Mucosa of gallbladder (tissue), 1 donor: ENCODE results near the gene REEP2. TPM values are rescaled to one million over a fixed set of nuclear protein-coding genes. Genes with fewer than 3 reads are reported as not detected.
"Not testable (repeated sequence)": the region's sequence is repeated elsewhere in the genome, so short reads cannot be mapped to it uniquely, and the experiment has no call there.

Source experiments
- DNase-seq: peaks from one replicate; pipeline ENCODE4 v3.0.0-alpha.2; 2020; ENCODE audit warnings: low spot score
- total RNA-seq: library from RNA; stranded (reverse); gene quantifications from one replicate; pipeline ENCODE4 v1.2.1, GENCODE V29; 2021
- donor health status: DM: no; HTN: no; CAD: no.

The REEP2 gene
- total RNA-seq, 1 donor from 2014 or later = 7.6 TPM

DNA sequence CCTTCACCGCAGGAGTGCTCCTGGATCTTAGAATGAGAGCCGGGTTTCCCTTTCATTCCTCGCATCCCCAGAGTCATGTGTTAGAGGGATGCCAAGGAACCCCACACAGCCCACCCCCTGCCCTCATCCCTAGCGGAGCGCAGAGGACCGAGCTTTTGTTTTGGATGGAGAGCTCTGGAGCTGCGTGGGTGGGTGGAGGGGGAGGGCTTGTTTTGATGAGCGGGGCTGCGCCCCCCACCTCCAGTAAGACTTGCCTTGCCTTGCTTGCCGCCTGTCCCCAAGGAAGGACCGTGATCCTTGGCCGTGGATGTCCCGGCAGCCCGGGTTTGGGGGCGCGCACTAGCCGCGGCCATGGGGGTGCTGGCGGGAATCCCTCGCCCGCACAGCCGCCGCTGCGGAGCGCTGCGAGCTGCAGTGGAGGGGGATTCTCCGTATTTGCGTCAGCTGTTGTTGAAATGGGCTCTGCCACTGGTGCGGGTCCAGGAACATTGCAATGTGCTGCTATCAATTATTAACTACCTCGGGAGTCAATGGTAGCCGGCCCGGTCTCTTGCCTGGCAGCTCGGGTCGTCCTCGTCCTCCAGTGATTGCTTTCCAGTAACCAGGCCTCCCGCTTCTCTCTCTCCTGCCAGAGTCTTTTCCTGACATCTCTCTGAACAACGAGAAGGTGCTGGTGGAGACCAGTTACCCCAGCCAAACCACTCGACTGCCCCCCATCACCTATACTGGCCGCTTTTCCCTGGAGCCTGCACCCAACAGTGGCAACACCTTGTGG is 27.5 kb downstream of the REEP2 start:
- DNase-seq = no peak

- DNase-seq = no peak
These were observed 28.2 kb downstream of the REEP2 start for GRCh38 chr5:138466900-138467710.

DNA sequence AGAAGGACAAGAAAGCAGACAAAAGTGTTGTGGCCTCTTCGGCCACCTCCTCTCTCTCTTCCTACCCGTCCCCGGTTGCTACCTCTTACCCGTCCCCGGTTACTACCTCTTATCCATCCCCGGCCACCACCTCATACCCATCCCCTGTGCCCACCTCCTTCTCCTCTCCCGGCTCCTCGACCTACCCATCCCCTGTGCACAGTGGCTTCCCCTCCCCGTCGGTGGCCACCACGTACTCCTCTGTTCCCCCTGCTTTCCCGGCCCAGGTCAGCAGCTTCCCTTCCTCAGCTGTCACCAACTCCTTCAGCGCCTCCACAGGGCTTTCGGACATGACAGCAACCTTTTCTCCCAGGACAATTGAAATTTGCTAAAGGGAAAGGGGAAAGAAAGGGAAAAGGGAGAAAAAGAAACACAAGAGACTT is 28.9 kb downstream of the REEP2 start:
- no peak for DNase-seq

DNA sequence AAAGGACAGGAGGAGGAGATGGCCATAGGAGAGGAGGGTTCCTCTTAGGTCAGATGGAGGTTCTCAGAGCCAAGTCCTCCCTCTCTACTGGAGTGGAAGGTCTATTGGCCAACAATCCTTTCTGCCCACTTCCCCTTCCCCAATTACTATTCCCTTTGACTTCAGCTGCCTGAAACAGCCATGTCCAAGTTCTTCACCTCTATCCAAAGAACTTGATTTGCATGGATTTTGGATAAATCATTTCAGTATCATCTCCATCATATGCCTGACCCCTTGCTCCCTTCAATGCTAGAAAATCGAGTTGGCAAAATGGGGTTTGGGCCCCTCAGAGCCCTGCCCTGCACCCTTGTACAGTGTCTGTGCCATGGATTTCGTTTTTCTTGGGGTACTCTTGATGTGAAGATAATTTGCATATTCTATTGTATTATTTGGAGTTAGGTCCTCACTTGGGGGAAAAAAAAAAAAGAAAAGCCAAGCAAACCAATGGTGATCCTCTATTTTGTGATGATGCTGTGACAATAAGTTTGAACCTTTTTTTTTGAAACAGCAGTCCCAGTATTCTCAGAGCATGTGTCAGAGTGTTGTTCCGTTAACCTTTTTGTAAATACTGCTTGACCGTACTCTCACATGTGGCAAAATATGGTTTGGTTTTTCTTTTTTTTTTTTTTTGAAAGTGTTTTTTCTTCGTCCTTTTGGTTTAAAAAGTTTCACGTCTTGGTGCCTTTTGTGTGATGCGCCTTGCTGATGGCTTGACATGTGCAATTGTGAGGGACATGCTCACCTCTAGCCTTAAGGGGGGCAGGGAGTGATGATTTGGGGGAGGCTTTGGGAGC is 29.5 kb downstream of the REEP2 start:
- DNase-seq = no peak

DNA sequence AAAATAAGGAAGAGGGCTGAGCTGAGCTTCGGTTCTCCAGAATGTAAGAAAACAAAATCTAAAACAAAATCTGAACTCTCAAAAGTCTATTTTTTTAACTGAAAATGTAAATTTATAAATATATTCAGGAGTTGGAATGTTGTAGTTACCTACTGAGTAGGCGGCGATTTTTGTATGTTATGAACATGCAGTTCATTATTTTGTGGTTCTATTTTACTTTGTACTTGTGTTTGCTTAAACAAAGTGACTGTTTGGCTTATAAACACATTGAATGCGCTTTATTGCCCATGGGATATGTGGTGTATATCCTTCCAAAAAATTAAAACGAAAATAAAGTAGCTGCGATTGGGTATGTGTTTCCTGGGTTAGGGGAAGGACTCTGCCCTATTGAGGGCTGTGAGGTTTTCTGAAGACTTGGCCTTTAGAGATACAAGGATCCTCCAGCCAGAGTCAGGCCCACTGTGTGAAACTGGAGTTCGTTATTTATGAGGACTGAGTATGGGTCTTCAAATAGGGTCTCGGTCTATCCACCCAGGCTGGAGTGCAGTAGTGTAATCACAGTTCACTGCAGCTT is 30.2 kb downstream of the REEP2 start:
- no peak for DNase-seq

DNA sequence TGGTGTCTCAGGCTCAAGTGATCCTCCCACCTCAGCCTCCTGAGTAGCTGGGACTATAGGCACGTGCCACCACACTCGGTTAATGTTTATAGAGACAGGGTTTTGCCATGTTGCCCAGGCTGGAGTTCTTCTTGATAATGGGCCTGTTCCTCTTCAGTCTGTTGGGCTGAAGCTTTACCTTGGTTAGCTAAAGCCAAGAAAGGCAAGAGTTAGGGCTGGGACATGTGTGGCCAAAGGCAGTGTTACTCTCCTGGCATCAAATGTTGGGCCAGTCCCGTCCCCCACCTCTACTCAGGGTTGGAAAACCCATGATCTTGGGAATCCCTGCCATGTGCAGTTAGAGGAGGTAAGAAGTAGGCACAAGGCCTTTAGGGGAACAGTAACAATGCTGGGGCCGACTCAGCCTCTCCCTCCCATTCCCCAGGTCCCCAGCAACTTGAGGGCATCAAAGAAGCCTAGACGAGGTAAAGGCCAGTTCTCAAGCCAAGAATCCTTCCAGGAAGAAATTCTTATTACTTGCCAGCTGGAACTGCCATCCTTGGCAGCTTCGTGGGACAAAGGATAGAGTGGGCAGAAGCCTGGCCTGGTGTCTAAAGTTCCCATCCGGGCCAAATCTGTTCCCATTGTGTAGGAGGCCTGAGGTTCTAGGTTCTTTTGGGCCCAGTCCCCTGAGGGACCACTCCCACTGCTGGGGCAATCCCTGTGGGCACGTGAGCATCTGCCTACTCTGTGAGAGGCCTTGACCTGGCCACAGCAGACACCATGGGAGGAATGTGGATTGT is 30.9 kb downstream of the REEP2 start:
- DNase-seq = no peak

DNA sequence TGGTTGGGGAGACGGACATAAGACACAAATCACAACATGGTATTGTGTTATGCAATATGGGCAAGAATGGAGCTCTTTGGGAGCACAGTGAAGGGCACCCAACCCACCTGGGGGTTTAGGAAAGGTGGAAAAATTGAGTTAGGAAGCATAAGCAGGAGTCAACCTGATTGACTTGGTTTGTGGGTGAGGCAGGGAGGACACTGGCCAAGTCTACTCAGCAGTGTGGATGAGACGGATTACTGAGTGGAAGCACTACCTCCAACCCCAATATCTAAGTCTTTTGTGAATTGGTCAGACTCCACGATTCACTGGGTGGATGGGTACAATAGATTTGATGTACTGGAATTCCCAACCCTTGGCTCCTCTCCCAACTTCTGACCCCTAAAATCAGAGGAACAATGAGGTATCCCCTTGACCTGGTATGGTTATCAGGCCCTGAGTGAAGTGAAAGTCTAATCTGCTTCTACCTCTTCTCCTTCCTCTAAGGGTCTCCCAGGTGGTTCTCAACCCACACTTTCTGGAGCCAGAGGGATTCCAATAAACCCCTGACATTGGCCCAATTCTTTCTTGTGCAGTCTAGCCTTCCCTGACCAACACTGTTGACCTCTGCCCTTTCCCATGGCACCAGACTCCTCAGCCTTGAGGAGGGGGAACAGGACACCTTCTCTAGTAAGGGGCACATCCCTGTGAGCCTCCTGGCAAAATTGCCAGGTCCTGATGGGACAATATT is 31.6 kb downstream of the REEP2 start:
- DNase-seq = no peak

DNA sequence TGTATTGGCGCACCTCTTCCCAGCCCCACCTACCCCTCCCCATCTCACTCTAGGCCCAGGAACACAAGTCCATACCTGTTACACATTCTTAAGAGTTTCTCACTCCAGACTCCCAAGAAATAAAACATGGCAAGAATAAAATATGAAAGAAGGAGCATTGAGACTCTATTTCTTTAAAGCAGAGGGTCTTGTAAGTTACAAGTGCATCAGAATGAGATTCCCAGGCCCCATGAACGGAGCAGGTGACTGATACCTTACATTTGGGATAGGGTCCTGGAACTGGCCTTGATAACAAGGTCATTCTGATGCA is 32.1 kb downstream of the REEP2 start:
- no peak for DNase-seq

DNA sequence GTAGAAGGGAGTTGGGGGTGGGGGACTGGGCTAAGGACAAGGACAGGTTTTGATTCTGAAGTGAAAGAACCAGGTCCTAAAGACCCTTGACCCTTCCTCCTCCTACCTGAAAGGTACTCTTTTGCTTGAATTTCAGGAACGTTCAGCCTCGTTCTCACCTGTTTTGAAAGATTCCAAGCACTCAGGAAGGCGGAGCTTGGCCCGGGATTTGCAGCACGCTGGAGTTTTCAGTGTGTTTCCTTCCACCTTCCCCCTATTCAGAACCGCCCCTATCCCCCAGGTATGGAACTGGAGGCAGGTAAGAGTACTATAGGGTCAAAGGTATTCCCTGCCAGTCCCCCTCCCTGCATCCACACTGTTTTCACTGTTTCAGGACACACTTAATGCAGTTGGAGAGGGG is 33.5 kb downstream of the REEP2 start:
- no peak for DNase-seq

DNA sequence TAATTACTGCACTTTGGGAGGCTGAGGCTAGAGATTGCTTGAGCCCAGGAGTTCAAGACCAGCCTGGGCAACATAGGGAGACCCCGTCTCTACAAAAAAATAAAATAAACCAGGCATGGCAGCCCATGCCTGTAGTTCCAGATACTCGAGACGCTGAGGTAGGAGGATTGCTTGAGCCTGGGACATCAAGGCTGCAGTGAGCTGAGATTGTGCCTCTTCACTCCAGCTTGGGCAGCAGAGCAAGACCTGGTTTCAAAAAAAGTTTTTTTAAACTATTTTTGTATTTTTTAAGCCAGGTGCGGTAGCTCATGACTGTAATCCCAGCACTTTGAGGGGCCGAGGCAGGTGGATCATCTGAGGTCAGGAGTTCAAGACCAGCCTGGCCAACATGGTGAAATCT is 34.3 kb downstream of the REEP2 start:
- not testable (repeated sequence) for DNase-seq

GRCh38 chr5:138476918-138477317 is 38.1 kb downstream of the REEP2 start:
- no peak for DNase-seq

GRCh38 chr5:138482638-138483037 is 43.8 kb downstream of the REEP2 start:
- no peak for DNase-seq

DNA sequence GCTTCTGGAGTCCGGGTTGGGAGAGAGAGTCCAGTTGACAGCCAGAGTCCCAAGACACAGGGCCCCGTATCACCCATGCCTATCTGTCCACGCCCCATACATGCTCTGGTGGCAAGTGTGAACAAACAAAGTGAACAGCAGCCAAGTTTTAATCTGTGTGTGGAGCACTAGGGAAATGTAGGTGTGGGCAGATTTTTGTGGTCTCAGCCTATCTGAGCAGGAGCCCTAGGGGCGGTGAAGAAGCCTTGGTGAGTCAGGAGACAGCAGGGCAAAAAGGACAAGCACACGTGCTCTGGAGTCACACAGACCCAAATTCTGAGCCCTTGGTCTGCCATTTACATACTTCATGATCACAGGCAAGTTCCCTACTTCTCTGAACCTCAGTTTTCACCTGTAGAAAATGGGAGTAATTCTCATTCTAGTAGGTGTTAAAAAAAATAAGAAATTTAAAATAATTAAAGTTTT is 49.7 kb downstream of the REEP2 start:
- DNase-seq = no peak

DNA sequence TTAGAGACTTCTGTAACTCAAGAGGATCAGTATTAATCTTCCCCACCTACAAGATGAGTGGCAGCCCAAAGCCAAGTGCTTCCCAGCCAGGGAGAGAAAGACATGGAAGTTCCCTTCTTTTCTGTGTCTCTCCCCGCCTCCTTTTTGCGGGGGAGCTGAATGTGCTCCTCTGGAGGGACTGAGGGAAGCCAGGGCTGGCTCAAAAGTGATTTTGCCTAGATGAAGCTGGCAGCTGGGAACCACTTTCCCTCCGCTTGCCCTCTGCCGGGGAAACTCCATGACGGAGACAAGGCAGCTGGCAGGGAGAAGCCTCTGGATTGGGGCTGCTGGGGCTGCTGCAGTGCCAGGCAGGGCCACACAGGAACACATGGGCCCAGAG is 50.8 kb downstream of the REEP2 start:
- no peak for DNase-seq

- DNase-seq = no peak
These were observed 51.9 kb downstream of the REEP2 start for GRCh38 chr5:138490648-138491283.

DNA sequence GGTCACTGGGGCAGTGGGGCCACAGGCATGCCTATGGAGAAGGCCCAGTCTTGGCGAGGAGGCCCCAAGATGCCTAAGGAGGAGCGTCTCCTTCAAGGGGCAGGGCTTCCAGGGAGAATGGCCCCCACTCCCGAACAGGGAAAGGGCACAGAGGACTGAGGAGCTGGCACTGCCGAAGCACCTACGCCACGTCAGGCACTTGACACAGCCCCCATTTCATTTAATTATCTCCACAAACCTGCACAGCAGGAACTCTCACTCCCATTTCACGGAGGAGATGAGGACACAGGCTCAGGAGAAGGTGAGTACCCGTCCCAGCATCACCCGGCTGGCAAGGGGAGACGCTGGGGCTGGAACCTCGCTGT is 52.4 kb downstream of the REEP2 start:
- DNase-seq = no peak

- DNase-seq = peak; percentile 91
These were observed 53.1 kb downstream of the REEP2 start for GRCh38 chr5:138491669-138492559.

- no peak for DNase-seq
These were observed 53.7 kb downstream of the REEP2 start for GRCh38 chr5:138492560-138493045.

DNA sequence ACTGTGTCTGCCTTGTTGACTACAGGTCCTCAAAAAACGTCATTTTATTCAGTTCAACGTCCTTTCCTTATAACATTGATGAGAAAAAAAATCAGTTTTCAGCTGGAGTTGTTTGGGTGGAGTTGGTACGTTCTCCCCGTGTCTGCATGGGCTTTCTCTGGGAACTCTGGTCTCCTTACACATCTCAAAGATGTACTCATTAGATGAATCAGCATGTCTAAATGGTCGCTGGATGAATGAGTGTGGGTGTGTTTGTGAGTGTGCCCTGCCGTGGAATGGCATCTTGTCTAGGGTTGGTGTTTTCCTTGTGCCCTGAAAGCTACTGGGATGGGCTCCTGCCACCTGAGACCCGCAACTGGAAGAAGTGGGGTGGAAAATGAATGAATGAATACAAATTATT is 56.5 kb downstream of the REEP2 start:
- no peak for DNase-seq
